ENCODE results near the gene SCFD2. TPM values are rescaled to one million over a fixed set of nuclear protein-coding genes. Genes with fewer than 3 reads are reported as not detected.

Gene SCFD2
- total RNA-seq, 1 experiment from 2014 or later, result 8.4 TPM

DNA sequence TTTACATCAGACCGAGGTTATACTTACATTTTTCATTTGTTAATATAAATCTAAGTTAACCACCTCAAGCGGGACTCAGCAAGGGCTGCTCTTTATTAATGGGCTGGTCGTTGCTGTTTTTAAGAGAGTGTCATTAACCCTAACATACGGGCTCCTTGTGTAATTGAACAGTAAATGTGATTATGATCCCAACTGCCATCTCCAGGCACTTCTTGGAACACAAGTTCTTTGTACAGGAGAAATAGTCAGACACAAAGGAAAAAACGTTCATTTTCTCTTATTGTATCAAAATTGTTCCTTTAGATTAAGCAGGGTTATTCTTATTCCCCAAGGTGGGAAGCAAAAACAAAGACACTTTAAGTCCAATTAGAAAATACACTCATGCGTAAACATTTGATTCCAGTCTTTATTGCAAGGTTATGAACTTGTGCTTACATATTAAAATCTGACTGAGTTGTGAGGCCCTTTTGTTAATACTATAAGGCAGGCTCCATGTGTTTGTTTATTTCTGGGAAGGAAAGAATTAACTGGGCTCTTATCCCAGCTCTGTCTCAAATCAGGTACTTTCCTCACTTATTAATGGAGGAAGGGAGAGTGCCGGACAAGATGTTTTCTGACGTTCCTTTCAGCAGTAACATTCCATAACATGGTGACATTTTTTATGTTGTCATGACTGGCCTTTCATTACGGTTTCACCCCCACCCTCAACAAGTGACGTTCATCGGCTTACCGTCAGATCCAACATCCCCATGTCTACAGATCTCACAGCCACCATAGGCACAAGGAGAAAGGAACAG lies 407.8 kb downstream of the SCFD2 start:
- BruUV-seq (replicated peaks), result no TSS peak
- Histone ChIP-seq H3K36me3 (ENCODE audit: insufficient read depth, low read length, poor library complexity, severe bottlenecking) (no peaks in the 10 kb centered on the region), H3K27me3 (replicated peaks; ENCODE audit: insufficient read depth, low read depth, low read length, poor library complexity) (no peaks in the 10 kb centered on the region), H3K27ac (ENCODE audit: low read depth, low read length, poor library complexity, severe bottlenecking) (no peak overlapping the region), H3K4me1 (ENCODE audit: insufficient read depth, low read length, poor library complexity, severe bottlenecking) (no peaks in the 10 kb centered on the region), H3K4me3 (ENCODE audit: low read depth, low read length, poor library complexity, severe bottlenecking) (no peak overlapping the region), H3K9me3 (ENCODE audit: low read depth, low read length, poor library complexity, severe bottlenecking) (no peaks in the 10 kb centered on the region)
- intact Hi-C loops (cut with micrococcal nuclease; ENCODE audit: unreplicated experiment), result no loop called here
- ChIA-PET CTCF (no interaction called here), POLR2A (ENCODE audit: low non-redundant PET) (interaction anchor here (0.6 kb wide), 1 partner anchor 146 kb away, joined by 20 read pairs; no protein-coding TSS in a partner anchor)
- DNase-seq (ENCODE audit: low spot score), result no peak
- no peak for TF ChIP-seq EZH2 (IDR thresholded peaks at IDR 0.05; ENCODE audit: borderline replicate concordance, low read depth, low read length, poor library complexity, severe bottlenecking)
- TF ChIP-seq, protein P1, sequence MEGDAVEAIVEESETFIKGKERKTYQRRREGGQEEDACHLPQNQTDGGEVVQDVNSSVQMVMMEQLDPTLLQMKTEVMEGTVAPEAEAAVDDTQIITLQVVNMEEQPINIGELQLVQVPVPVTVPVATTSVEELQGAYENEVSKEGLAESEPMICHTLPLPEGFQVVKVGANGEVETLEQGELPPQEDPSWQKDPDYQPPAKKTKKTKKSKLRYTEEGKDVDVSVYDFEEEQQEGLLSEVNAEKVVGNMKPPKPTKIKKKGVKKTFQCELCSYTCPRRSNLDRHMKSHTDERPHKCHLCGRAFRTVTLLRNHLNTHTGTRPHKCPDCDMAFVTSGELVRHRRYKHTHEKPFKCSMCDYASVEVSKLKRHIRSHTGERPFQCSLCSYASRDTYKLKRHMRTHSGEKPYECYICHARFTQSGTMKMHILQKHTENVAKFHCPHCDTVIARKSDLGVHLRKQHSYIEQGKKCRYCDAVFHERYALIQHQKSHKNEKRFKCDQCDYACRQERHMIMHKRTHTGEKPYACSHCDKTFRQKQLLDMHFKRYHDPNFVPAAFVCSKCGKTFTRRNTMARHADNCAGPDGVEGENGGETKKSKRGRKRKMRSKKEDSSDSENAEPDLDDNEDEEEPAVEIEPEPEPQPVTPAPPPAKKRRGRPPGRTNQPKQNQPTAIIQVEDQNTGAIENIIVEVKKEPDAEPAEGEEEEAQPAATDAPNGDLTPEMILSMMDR (conservative IDR thresholded peaks at IDR 0.05; ENCODE audit: low read depth, low read length), result no peak

DNA sequence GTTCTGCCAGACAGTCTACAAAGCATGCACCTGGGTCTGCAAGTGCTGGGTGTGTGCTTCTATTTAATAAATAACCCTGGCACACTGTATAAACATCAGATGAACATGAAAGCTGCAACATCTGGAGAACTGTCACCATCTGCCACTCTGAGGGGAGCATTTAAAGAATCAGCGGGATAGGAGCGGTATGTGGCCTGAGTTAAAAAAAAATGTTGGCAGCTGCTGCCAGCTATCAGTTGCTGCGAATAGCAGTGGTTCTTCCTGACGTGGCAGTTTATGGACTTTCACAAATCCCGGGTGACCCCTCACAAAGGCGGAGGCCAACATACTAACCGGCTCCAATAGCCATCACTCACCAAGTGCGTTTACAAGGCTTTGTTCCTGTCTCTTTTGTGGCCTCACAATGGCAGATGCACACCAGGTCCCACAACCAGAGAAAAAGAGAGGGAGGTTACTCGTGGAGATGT lies 408.6 kb downstream of the SCFD2 start:
- POLR2A ChIA-PET (ENCODE audit: low non-redundant PET), result no interaction called here
- no peaks in the 10 kb centered on the region for H3K36me3 ChIP-seq (ENCODE audit: insufficient read depth, low read length, poor library complexity, severe bottlenecking)
- CTCF ChIA-PET, result no interaction called here
- intact Hi-C loops (cut with micrococcal nuclease; ENCODE audit: unreplicated experiment), result no loop called here
- BruUV-seq (replicated peaks), result no TSS peak
- no peaks in the 10 kb centered on the region for H3K9me3 ChIP-seq (ENCODE audit: low read depth, low read length, poor library complexity, severe bottlenecking)
- no peak for TF ChIP-seq EZH2 (IDR thresholded peaks at IDR 0.05; ENCODE audit: borderline replicate concordance, low read depth, low read length, poor library complexity, severe bottlenecking)
- TF ChIP-seq, protein P1 (conservative IDR thresholded peaks at IDR 0.05; ENCODE audit: low read depth, low read length), result no peak
- H3K4me3 ChIP-seq (ENCODE audit: low read depth, low read length, poor library complexity, severe bottlenecking), result no peak overlapping the region
- no peak overlapping the region for H3K27ac ChIP-seq (ENCODE audit: low read depth, low read length, poor library complexity, severe bottlenecking)
- no peaks in the 10 kb centered on the region for H3K4me1 ChIP-seq (ENCODE audit: insufficient read depth, low read length, poor library complexity, severe bottlenecking)
- no peaks in the 10 kb centered on the region for H3K27me3 ChIP-seq (replicated peaks; ENCODE audit: insufficient read depth, low read depth, low read length, poor library complexity)
- DNase-seq (ENCODE audit: low spot score), result peak; percentile 6

DNA sequence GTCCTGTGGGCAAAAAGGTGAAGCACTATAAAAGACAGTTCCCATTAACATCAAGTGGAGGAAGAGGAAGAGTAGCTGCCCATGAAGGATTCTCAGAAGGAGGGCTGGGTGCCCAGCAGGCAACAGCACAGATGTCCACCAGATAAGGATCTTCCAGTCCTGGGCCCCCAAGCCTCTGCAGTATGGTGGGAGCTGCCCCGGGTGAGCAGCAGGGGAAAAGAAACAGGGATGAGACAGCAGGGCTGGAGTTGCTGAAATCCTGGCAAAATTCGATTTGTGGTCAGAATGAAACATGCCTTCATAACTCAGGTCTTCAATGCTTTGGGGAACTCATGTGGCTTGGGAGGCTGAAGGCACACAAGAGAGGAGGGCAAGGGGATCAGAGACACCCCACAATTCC lies 409.2 kb downstream of the SCFD2 start:
- H3K27me3 ChIP-seq (replicated peaks; ENCODE audit: insufficient read depth, low read depth, low read length, poor library complexity), result no peaks in the 10 kb centered on the region
- H3K4me3 ChIP-seq (ENCODE audit: low read depth, low read length, poor library complexity, severe bottlenecking), result no peak overlapping the region
- no TSS peak for BruUV-seq (replicated peaks)
- no peaks in the 10 kb centered on the region for H3K36me3 ChIP-seq (ENCODE audit: insufficient read depth, low read length, poor library complexity, severe bottlenecking)
- intact Hi-C loops (cut with micrococcal nuclease; ENCODE audit: unreplicated experiment), result no loop called here
- TF ChIP-seq EZH2 (IDR thresholded peaks at IDR 0.05; ENCODE audit: borderline replicate concordance, low read depth, low read length, poor library complexity, severe bottlenecking), result no peak
- TF ChIP-seq, protein P1 (conservative IDR thresholded peaks at IDR 0.05; ENCODE audit: low read depth, low read length), result no peak
- H3K27ac ChIP-seq (ENCODE audit: low read depth, low read length, poor library complexity, severe bottlenecking), result no peak overlapping the region
- ChIA-PET CTCF (no interaction called here), POLR2A (ENCODE audit: low non-redundant PET) (no interaction called here)
- no peaks in the 10 kb centered on the region for H3K9me3 ChIP-seq (ENCODE audit: low read depth, low read length, poor library complexity, severe bottlenecking)
- no peak for DNase-seq (ENCODE audit: low spot score)
- H3K4me1 ChIP-seq (ENCODE audit: insufficient read depth, low read length, poor library complexity, severe bottlenecking), result no peaks in the 10 kb centered on the region

Data from A673 (cell line).